Activated naive CD8-positive, alpha-beta T cell treated with anti-CD3 and anti-CD28 coated beads for 36 hours (primary cell): ENCODE measurements around the gene ZNF37A. TPM values are rescaled to one million over a fixed set of nuclear protein-coding genes. Genes with fewer than 3 reads are reported as not detected.
A peak's percentile ranks its signal among the peaks of the same experiment; 100 is the strongest.
"Not testable (repeated sequence)": the region's sequence is repeated elsewhere in the genome, so short reads cannot be mapped to it uniquely, and the experiment has no call there.

Experiments used
- DNase-seq: peaks from one replicate; pipeline ENCODE4 v3.0.0; 2021
- H3K27ac Mint-ChIP-seq: one replicate; pipeline ENCODE4 v1.8.0; 2022; ENCODE audit warnings: mild to moderate bottlenecking, moderate library complexity, mixed read lengths
- H3K27me3 Mint-ChIP-seq: one replicate; pipeline ENCODE4 v1.8.0; 2022; ENCODE audit warnings: mild to moderate bottlenecking, mixed read lengths
- H3K36me3 Mint-ChIP-seq: one replicate; pipeline ENCODE4 v1.8.0; 2021; ENCODE audit warnings: mild to moderate bottlenecking, mixed read lengths
- H3K4me1 Mint-ChIP-seq: one replicate; pipeline ENCODE4 v1.8.0; 2021; ENCODE audit warnings: mixed read lengths
- H3K4me3 Mint-ChIP-seq: one replicate; pipeline ENCODE4 v1.8.0; 2022; ENCODE audit warnings: mild to moderate bottlenecking, moderate library complexity, mixed read lengths
- H3K9me3 Mint-ChIP-seq: one replicate; pipeline ENCODE4 v1.8.0; 2022; ENCODE audit warnings: mixed read lengths
- total RNA-seq, 2 experiments: library from RNA; stranded (reverse); gene quantifications; one replicate each; pipeline ENCODE4 v1.2.3, GENCODE V29; 2021

Gene ZNF37A
- total RNA-seq, result 10 to 100 TPM; 19.0 to 19.2 TPM

- Mint-ChIP-seq H3K36me3 (peaks cover 44% of the 10 kb centered on the region), H3K4me1 (peaks cover 23% of the 10 kb centered on the region), H3K4me3 (peak within 1 kb of the TSS; percentile 90), H3K27me3 (no peaks in the 10 kb centered on the region), H3K27ac (peak within 1 kb of the TSS; percentile 93), H3K9me3 (peaks cover 15% of the 10 kb centered on the region)
- peak; percentile 83 for DNase-seq
These were observed at the start of gene ZNF37A for GRCh38 chr10:38094158-38094926. Gene ZNF37A (plus strand): TSS chr10:38094337. CDS start chr10:38096618, 2,281 bp downstream.

GRCh38 chr10:38045129-38045528, 49.0 kb upstream of the ZNF37A start:
- peaks cover 25% of the 10 kb centered on the region for H3K4me1 Mint-ChIP-seq
- no peaks in the 10 kb centered on the region for H3K27me3 Mint-ChIP-seq
- peaks cover 89% of the 10 kb centered on the region for H3K36me3 Mint-ChIP-seq
- H3K9me3 Mint-ChIP-seq, result peaks cover 34% of the 10 kb centered on the region
- no peak overlapping the region for H3K27ac Mint-ChIP-seq
- no peak for DNase-seq
- no peak overlapping the region for H3K4me3 Mint-ChIP-seq

- Mint-ChIP-seq H3K4me1 (peaks cover 21% of the 10 kb centered on the region), H3K9me3 (peaks cover 36% of the 10 kb centered on the region), H3K27ac (no peak overlapping the region), H3K4me3 (no peak overlapping the region), H3K27me3 (no peaks in the 10 kb centered on the region), H3K36me3 (peaks cover 81% of the 10 kb centered on the region)
- no peak for DNase-seq
These were observed 46.5 kb upstream of the ZNF37A start for GRCh38 chr10:38047666-38048065.

- Mint-ChIP-seq H3K27ac (no peak overlapping the region), H3K36me3 (peaks cover 83% of the 10 kb centered on the region), H3K4me3 (no peak overlapping the region), H3K27me3 (no peaks in the 10 kb centered on the region), H3K4me1 (peaks cover 8% of the 10 kb centered on the region), H3K9me3 (peaks cover 50% of the 10 kb centered on the region)
- no peak for DNase-seq
These were observed 43.9 kb upstream of the ZNF37A start for GRCh38 chr10:38050212-38050611.

- H3K9me3 Mint-ChIP-seq, result peaks cover 66% of the 10 kb centered on the region
- no peaks in the 10 kb centered on the region for H3K27me3 Mint-ChIP-seq
- H3K4me1 Mint-ChIP-seq, result peaks cover 2% of the 10 kb centered on the region
- no peak for DNase-seq
- no peak overlapping the region for H3K27ac Mint-ChIP-seq
- no peak overlapping the region for H3K4me3 Mint-ChIP-seq
- peaks cover 86% of the 10 kb centered on the region for H3K36me3 Mint-ChIP-seq
These were observed 39.8 kb upstream of the ZNF37A start for GRCh38 chr10:38054361-38054797.

GRCh38 chr10:38055274-38055894, 38.8 kb upstream of the ZNF37A start:
- not testable (repeated sequence) for H3K4me1 Mint-ChIP-seq, H3K4me3 Mint-ChIP-seq

GRCh38 chr10:38069663-38070062, 24.5 kb upstream of the ZNF37A start:
- not testable (repeated sequence) for H3K27me3 Mint-ChIP-seq, DNase-seq, H3K27ac Mint-ChIP-seq, H3K4me1 Mint-ChIP-seq, H3K36me3 Mint-ChIP-seq, H3K4me3 Mint-ChIP-seq
- H3K9me3 Mint-ChIP-seq, result peaks cover 15% of the 10 kb centered on the region

More at GRCh38 chr10:38055274-38055894, 38.8 kb upstream of the ZNF37A start:
- not testable (repeated sequence) for H3K27ac Mint-ChIP-seq, H3K27me3 Mint-ChIP-seq, DNase-seq
- peaks cover 85% of the 10 kb centered on the region for H3K36me3 Mint-ChIP-seq
- peaks cover 68% of the 10 kb centered on the region for H3K9me3 Mint-ChIP-seq

GRCh38 chr10:38070501-38070900, 23.6 kb upstream of the ZNF37A start:
- Mint-ChIP-seq H3K4me3 (no peak overlapping the region), H3K27ac (no peak overlapping the region), H3K9me3 (peaks cover 14% of the 10 kb centered on the region), H3K4me1 (no peaks in the 10 kb centered on the region), H3K36me3 (no peaks in the 10 kb centered on the region), H3K27me3 (no peaks in the 10 kb centered on the region)
- DNase-seq, result no peak

- no peak for DNase-seq
- no peak overlapping the region for H3K4me3 Mint-ChIP-seq
- H3K27ac Mint-ChIP-seq, result no peak overlapping the region
- no peaks in the 10 kb centered on the region for H3K27me3 Mint-ChIP-seq
- no peaks in the 10 kb centered on the region for H3K4me1 Mint-ChIP-seq
- peaks cover 6% of the 10 kb centered on the region for H3K36me3 Mint-ChIP-seq
- H3K9me3 Mint-ChIP-seq, result peaks cover 23% of the 10 kb centered on the region
These were observed 21.6 kb upstream of the ZNF37A start for GRCh38 chr10:38072552-38072951.

GRCh38 chr10:38076687-38077086, 17.4 kb upstream of the ZNF37A start:
- Mint-ChIP-seq H3K4me3 (no peak overlapping the region), H3K9me3 (peaks cover 23% of the 10 kb centered on the region), H3K27ac (no peak overlapping the region), H3K4me1 (no peaks in the 10 kb centered on the region), H3K27me3 (no peaks in the 10 kb centered on the region), H3K36me3 (peaks cover 6% of the 10 kb centered on the region)
- no peak for DNase-seq

- Mint-ChIP-seq H3K4me3 (peak overlapping the region; percentile 90), H3K27ac (peak overlapping the region; percentile 93), H3K4me1 (peaks cover 21% of the 10 kb centered on the region), H3K36me3 (peaks cover 34% of the 10 kb centered on the region)
- DNase-seq, H3K27me3 Mint-ChIP-seq, H3K9me3 Mint-ChIP-seq: not testable (repeated sequence)
These were observed 819 bp upstream of the ZNF37A start for GRCh38 chr10:38093318-38093717.

GRCh38 chr10:38093816-38094157, 350 bp upstream of the ZNF37A start:
- Mint-ChIP-seq H3K4me3 (peak overlapping the region; percentile 90), H3K27me3 (no peaks in the 10 kb centered on the region), H3K4me1 (peaks cover 22% of the 10 kb centered on the region), H3K9me3 (peaks cover 10% of the 10 kb centered on the region), H3K27ac (peak overlapping the region; percentile 93), H3K36me3 (peaks cover 38% of the 10 kb centered on the region)
- no peak for DNase-seq

GRCh38 chr10:38094927-38095574, 914 bp downstream of the ZNF37A start:
- no peak for DNase-seq
- no peaks in the 10 kb centered on the region for H3K27me3 Mint-ChIP-seq
- peaks cover 20% of the 10 kb centered on the region for H3K9me3 Mint-ChIP-seq
- H3K4me3 Mint-ChIP-seq, result peak overlapping the region; percentile 90
- peak overlapping the region; percentile 93 for H3K27ac Mint-ChIP-seq
- H3K4me1 Mint-ChIP-seq, result peaks cover 23% of the 10 kb centered on the region
- peaks cover 51% of the 10 kb centered on the region for H3K36me3 Mint-ChIP-seq

- DNase-seq, result no peak
- H3K27ac Mint-ChIP-seq, result no peak overlapping the region
- H3K4me1 Mint-ChIP-seq, result peaks cover 4% of the 10 kb centered on the region
- peaks cover 97% of the 10 kb centered on the region for H3K36me3 Mint-ChIP-seq
- H3K4me3 Mint-ChIP-seq, result no peak overlapping the region
- no peaks in the 10 kb centered on the region for H3K27me3 Mint-ChIP-seq
- peaks cover 68% of the 10 kb centered on the region for H3K9me3 Mint-ChIP-seq
These were observed 8.7 kb downstream of the ZNF37A start for GRCh38 chr10:38102880-38103279.

- Mint-ChIP-seq H3K27me3 (no peaks in the 10 kb centered on the region), H3K4me1 (peaks cover 1% of the 10 kb centered on the region), H3K27ac (no peak overlapping the region), H3K36me3 (peaks cover 96% of the 10 kb centered on the region), H3K4me3 (no peak overlapping the region), H3K9me3 (peaks cover 72% of the 10 kb centered on the region)
- no peak for DNase-seq
These were observed 9.6 kb downstream of the ZNF37A start for GRCh38 chr10:38103756-38104155.
